Measurements from ENCODE around the gene CPPED1.
"Not testable (repeated sequence)": the region's sequence is repeated elsewhere in the genome, so short reads cannot be mapped to it uniquely, and the experiment has no call there.

Gene CPPED1

GRCh38 chr16:12803203-12804093, at the start of gene CPPED1:
Gene CPPED1 (minus strand): TSS chr16:12803887. CDS start chr16:12803776, 111 bp downstream.
- DNase-seq, result peak; percentile 96

DNA sequence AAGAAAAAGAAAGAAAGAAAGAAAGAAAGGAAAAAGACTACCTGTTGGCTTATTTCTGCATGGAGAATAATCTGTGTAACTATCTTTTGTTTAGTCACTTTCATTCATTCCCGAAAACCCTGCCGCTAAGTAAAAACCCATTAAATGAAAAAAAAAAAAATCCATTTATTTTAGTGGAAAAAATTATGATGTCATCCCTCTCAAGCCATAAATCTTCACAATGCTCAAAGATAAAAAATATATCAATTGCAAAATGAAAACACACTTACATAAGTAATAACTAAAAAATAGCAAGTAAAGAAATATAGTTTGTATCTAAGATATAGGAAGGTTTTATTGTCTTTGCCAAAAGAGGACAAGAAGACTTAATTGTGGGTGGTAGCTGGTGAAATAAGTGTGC, 46.5 kb upstream of the CPPED1 start:
- no peak for DNase-seq

- DNase-seq, result no peak
Observed at GRCh38 chr16:12846592-12846991, 42.9 kb upstream of the CPPED1 start.

DNA sequence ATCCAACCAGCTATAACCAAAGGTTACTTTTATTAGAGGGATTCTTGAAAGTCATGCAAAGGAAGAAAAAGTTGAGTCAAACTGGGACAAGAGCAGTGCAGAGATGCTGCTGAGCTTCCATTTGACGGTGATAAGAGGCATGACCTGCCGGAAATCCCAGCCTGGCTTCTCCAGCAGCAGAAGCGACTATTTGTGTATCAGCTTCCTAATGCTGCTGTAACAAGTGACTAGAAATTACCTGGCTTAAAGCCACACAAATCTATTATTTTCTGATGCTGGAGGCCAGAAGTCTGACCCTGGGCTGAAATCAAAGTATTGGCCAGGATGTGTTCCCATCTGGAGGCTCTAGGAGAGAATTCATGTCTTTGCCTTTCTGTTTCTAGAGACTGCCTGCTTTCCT, 41.6 kb upstream of the CPPED1 start:
- no peak for DNase-seq

DNA sequence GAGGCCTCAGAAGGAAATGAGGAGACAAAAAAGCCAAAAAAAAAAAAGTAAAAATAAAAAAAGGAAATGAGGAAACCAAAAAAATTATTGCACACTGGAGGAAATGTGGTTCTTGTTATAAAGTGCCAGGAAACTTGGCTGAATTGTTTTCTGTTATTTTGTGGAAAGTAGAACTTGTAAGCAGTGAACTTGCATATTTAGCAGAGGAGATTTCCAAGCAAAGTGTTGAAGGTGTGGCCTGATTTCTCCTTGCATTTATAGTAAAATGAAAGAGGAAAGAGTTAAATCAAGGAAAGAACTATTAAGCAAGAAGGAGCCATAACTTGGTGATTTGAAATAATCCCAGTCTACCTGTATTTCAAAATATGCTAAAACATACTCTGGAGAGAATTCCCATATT, 34.1 kb upstream of the CPPED1 start:
- no peak for DNase-seq

DNA sequence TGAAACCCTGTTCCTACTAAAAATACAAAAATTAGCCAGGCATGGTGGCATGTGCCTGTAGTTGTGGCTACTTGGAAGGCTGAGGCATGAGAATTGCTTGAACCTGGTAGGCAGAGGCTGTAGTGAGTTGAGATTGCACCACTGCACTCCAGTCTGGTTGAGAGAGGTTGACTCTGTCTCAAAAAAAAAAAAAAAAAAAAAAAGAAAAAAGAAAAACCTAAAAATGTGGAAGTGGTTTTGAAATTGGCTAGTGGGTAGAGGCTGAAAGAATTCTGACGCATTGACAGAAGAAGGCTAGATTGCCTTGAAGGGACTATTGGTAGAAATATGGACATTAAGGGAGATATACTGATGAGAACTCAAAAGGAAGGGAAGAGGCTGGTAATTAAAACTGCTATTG, 33.6 kb upstream of the CPPED1 start:
- DNase-seq, result no peak

GRCh38 chr16:12833926-12834325, 30.2 kb upstream of the CPPED1 start:
- DNase-seq, result no peak

GRCh38 chr16:12829096-12829888, 25.6 kb upstream of the CPPED1 start:
- DNase-seq, result no peak

DNA sequence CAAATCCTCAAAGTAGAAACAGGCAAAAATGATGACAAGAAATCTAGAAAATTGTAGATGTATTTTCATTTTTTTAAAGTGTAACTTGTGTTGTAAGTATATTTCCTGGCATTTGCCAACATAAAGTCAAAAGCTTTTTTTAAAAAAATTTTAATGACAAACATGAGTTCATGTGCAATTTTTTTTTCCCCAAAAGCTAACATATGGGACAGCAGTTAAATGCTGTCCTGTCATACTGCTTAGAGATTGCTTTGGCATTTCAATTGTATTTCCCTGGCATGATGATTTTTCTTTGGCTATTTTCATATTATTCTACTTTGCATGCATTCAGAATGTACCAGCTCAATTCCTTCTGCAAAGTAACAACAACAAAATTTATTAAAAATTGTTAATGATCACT, 24.5 kb upstream of the CPPED1 start:
- no peak for DNase-seq

GRCh38 chr16:12826559-12826958, 22.9 kb upstream of the CPPED1 start:
- DNase-seq, result no peak

DNA sequence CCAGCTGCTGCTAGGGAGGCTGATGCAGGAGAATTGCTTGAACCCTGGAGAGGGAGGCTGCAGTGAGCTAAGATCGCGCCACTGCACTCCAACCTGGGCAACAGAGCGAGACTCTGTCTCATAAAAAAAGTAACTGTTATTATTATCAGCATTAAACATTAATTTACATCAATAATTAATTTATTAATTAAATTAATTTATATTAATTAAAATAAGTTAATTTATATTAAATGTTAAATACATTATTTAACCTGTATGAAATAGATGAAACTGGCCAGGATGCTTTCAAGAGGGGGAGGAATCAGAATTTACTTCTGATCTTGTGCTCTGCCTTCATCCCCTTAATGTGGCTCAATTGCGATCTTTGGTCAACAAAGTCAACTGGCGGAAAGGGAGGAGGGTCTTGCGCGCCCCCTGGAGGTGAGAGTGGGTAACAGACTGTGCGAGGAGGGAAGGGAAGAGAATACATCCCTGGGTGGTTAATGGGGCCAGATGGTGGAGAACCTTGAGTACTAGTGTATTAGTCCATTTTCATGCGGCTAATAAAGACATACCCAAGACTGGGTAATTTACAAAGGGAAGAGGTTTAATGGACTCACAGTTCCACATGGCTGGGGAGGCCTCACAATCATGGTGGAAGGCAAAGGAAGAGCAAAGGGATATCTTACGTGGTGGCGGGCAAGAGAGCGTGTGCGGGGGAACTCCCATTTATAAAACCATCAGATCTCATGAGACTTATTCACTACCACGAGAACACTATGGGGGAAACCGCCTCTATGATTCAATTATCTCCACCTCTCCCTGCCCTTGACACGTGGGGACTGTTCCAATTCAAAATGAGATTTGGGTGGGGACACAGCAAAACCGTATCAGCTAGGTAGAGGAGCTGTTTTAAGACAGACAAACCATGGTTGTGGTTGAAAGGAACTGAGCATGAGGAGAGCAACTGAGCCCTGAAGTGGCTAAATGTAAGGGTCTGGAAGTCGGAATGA, 15.7 kb upstream of the CPPED1 start:
- peak; percentile 91 for DNase-seq

GRCh38 chr16:12818326-12818725, 14.6 kb upstream of the CPPED1 start:
- no peak for DNase-seq

DNA sequence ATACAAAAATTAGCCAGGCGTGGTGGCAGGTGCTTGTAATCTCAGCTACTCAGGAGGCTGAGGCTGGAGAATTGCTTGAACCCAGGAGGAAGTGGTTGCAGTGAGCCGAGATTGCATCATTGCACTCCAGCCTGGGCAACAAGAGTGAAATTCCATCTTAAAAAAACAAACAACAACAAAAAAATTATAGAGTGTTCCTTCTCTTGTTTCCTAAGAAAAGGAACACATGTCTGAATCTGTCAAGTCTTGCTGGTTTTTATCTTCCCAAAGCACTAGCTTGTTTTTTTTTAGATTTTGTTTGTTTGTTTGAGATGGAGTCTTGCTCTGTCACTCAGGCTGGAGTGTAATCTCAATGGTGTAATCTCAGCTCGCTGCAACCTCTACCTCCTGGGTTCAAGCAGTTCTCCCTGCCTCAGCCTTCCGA, 13.1 kb upstream of the CPPED1 start:
- DNase-seq, result not testable (repeated sequence)

DNA sequence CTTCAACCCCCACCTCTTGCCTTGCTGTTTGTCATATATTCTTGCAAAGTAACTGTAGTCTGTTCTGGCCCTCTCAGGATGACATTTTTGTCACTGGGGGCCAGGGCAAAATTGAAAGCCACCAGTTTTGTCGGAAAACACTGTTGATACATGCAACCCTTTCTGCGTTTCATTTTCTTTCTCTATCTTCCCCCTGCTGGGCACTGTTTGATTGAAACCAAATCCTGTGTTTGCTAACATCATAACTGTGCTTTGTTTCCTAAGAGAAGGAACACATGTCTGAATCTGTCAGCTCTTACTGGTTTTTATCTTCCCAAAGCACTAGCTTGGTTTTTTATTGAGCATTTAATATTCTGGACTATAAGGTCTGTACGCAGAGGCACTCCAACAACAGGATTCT, 11.7 kb upstream of the CPPED1 start:
- DNase-seq, result no peak

DNA sequence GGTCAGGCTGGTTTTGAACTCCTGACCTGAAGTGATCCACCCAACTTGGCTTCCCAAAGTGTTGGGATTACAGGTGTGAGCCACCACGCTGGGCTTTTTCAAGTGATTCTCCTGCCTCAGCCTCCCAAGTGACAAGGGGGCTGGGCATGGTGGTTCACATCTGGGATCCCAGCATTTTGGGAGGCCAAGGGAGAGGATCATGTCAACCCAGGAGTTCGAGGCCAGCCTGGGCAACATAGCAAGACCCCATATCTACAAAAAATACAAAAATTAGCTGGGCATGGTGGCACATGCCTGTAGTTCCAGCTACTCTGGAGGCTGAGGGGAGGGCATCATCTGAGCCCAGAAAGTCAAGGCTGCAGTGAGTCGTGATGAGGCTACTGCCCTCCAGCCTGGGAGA, 10.0 kb upstream of the CPPED1 start:
- DNase-seq, result not testable (repeated sequence)

- DNase-seq, result not testable (repeated sequence)
Observed at GRCh38 chr16:12813321-12813720, 9.6 kb upstream of the CPPED1 start.

DNA sequence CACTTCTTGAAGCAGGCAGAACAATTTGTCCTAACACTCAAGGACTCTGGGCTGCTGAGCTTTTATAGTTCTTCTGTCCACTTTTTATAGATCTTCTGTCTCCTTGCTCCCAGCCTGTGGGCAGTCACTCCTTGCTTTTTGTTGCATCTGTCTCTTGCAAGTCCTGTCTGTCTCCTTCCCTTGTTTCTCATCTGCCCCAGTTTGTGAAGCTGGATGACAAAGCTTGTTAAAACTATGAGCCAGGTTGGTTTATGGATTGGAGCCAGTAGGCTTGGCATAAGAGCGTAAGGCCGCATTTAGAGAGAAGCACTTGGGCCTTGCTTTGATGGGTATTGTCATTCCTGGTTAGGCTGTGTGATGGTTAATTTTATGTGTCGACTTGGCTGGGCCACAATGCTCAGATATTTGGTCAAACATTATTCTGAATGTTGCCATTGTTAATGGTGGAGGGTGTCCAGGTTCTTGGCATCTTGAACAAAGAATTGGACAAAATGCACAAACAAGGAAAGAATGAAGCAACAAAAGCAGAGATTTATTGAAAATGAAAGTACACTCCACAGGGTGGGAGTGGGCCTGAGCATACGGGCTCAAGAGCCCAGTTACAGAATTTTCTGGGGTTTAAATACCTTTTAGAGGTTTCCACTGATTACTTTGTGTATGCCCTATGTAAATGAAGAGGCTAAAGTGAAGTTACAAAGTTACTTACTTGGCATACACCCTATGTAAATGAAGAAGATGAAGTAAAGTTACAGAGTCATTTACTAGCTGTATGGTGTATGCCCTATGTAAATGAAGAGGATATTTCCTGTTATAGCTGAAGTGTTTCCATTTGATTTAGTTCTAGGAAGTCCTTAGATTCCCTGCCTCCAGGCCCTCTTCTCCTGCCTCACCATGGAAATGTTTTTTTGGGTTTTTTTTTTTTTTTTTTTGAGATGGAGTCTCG, 8.0 kb upstream of the CPPED1 start:
- no peak for DNase-seq

GRCh38 chr16:12805066-12805465, 1.4 kb upstream of the CPPED1 start:
- no peak for DNase-seq

- DNase-seq, result no peak
Observed at GRCh38 chr16:12804395-12804794, 708 bp upstream of the CPPED1 start.

DNA sequence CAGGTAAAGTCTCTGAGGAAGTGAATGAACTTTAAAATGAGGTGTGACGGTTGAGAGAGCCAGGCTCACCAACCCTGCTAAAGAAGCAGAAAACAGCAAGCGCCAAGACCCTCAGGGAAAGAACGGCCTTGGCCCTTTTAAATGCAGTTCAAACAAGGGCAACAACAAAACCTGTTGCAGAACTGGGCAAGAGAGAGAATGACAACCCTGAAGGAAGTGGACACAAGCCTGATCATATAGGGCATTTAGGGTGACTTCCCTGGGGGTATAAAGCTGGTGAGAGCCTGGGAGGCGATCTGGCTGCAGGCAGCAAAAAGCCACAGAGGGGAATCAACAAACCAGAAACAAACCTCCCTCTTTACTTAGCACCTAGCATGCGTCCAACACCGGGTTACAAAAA, 1.0 kb downstream of the CPPED1 start:
- DNase-seq, result no peak

- no peak for DNase-seq
Observed at GRCh38 chr16:12802048-12802447, 1.6 kb downstream of the CPPED1 start.
